A549 treated with GW870086 at 1 μM for 4 hours (cell line): ENCODE results near the gene SETD6. TPM values are rescaled to one million over a fixed set of nuclear protein-coding genes. Genes with fewer than 3 reads are reported as not detected.

Experiments
- total RNA-seq: library from RNA; stranded (reverse); fragments of 200-300 nt; extraction: Qiagen RNA extraction; gene quantifications from 5 replicates; pipeline ENCODE4 v1.2.3, GENCODE V29; 2022; ENCODE audit warnings: low read depth

The SETD6 gene
- total RNA-seq, result 11.3 to 16.2 TPM (median 13.5 TPM) in 5 replicates

GRCh38 chr16:58515125-58515870 is at the start of gene SETD6:
Gene SETD6, plus strand, starts transcription at chr16:58515517. Its CDS starts 21 bp downstream, at chr16:58515538.

GRCh38 chr16:58499615-58500351 is 15.5 kb upstream of the SETD6 start, which contains the start of gene NDRG4:
Gene NDRG4, plus strand, starts transcription at chr16:58500143. Its CDS starts 106 bp downstream, at chr16:58500249.

Other genes with a start within 250 kb of the SETD6 start
- gene PRSS54, start 220.5 kb upstream of the SETD6 start, total RNA-seq, result not detected in 5 replicates
- 23.3 to 25.3 TPM (median 24.0 TPM) in 5 replicates for gene GINS3, start 123.0 kb upstream of the SETD6 start, total RNA-seq
- gene NDRG4, start 15.4 kb upstream of the SETD6 start, total RNA-seq, result 26.7 to 33.0 TPM (median 31.0 TPM) in 5 replicates
- 118 to 157 TPM (median 127 TPM) in 5 replicates for gene CNOT1, start 114.3 kb downstream of the SETD6 start, total RNA-seq
- gene SLC38A7, start 169.3 kb downstream of the SETD6 start, total RNA-seq, result 17.0 to 20.4 TPM (median 17.9 TPM) in 5 replicates
- 167 to 186 TPM (median 179 TPM) in 5 replicates for gene GOT2, start 218.8 kb downstream of the SETD6 start, total RNA-seq